GM23338 (cell line): ENCODE results near the gene PPP6R2.

Experiments
- CREB1 ChIP-seq: fragments of 250-450 bp; sonication (Bioruptor Pico); IDR thresholded peaks from 2 replicates; pipeline ENCODE4 v1.5.0; 2020; ENCODE audit warnings: low read depth, mild to moderate bottlenecking, moderate library complexity
- CTCF ChIP-seq, 2 experiments: fragments of 200-600 bp in 1 of 2; sonication (generic) in 1 of 2; conservative IDR thresholded peaks; 2 replicates each; pipeline versions ENCODE4 v1.5.1 to v1.6.1; 2016 to 2017; ENCODE audit warnings: antibody characterized with exemption in 2 of 2, low read depth in 2 of 2, mild to moderate bottlenecking in 2 of 2, moderate library complexity in 1 of 2
- EZH2 ChIP-seq: fragments of 200-600 bp; sonication (generic); IDR thresholded peaks from one replicate; pipeline ENCODE4 v1.8.0; 2017; ENCODE audit warnings: antibody characterized with exemption, mild to moderate bottlenecking, low read depth; ENCODE audit not compliant: unreplicated experiment
- EZH2phosphoT487 ChIP-seq: fragments of 200-600 bp; sonication (generic); IDR thresholded peaks from one replicate; pipeline ENCODE4 v1.8.1; 2018; ENCODE audit warnings: antibody characterized with exemption; ENCODE audit not compliant: unreplicated experiment
- JUNB ChIP-seq: IDR thresholded peaks from one replicate; pipeline ENCODE4 v1.6.1; 2016; ENCODE audit warnings: antibody characterized with exemption; ENCODE audit not compliant: unreplicated experiment
- NANOG ChIP-seq: IDR thresholded peaks from 2 replicates; pipeline ENCODE4 v1.6.1; 2016; ENCODE audit warnings: antibody characterized with exemption, borderline replicate concordance
- POLR2AphosphoS5 ChIP-seq: IDR thresholded peaks from 2 replicates; pipeline ENCODE4 v1.6.1; 2016; ENCODE audit warnings: antibody characterized with exemption, low read depth
- REST ChIP-seq: IDR thresholded peaks from one replicate; pipeline ENCODE4 v1.6.1; 2018; ENCODE audit warnings: antibody characterized with exemption; ENCODE audit not compliant: unreplicated experiment
- STAT1 ChIP-seq: IDR thresholded peaks from one replicate; pipeline ENCODE4 v1.6.1; 2016; ENCODE audit warnings: antibody characterized with exemption; ENCODE audit not compliant: unreplicated experiment
- ZNF331 ChIP-seq: fragments of 250-450 bp; sonication (Bioruptor Pico); IDR thresholded peaks from 2 replicates; pipeline ENCODE4 v1.5.0; 2020; ENCODE audit warnings: low read depth, mild to moderate bottlenecking, moderate library complexity
- TF ChIP-seq, protein P1 (sequence below): IDR thresholded peaks from 2 replicates; pipeline ENCODE4 v1.6.1; 2016; ENCODE audit warnings: antibody characterized with exemption

GRCh38 chr22:50306753-50307749, 36.1 kb upstream of the PPP6R2 start, which contains the start of gene PLXNB2:
- no peak for TF ChIP-seq CTCF (conservative IDR thresholded peaks at IDR 0.05; ENCODE audit: low read depth in 2 of 2)
- TF ChIP-seq EZH2phosphoT487, result no peak
- TF ChIP-seq EZH2, result no peak
- TF ChIP-seq POLR2AphosphoS5, result peak; percentile 47; the same call in 1 of the 2 replicates
- TF ChIP-seq, protein P1, sequence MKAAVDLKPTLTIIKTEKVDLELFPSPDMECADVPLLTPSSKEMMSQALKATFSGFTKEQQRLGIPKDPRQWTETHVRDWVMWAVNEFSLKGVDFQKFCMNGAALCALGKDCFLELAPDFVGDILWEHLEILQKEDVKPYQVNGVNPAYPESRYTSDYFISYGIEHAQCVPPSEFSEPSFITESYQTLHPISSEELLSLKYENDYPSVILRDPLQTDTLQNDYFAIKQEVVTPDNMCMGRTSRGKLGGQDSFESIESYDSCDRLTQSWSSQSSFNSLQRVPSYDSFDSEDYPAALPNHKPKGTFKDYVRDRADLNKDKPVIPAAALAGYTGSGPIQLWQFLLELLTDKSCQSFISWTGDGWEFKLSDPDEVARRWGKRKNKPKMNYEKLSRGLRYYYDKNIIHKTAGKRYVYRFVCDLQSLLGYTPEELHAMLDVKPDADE, result no peak
- no peak for TF ChIP-seq CREB1 (CRISPR knock-in tag)
- no peak for TF ChIP-seq REST
- no peak for TF ChIP-seq NANOG
- no peak for TF ChIP-seq STAT1
- TF ChIP-seq JUNB, result no peak
- no peak for TF ChIP-seq ZNF331
